Measurements from ENCODE around the gene CACNA1C. TPM values are rescaled to one million over a fixed set of nuclear protein-coding genes. Genes with fewer than 3 reads are reported as not detected.
A peak's percentile ranks its signal among the peaks of the same experiment; 100 is the strongest.
"Not testable (repeated sequence)": the region's sequence is repeated elsewhere in the genome, so short reads cannot be mapped to it uniquely, and the experiment has no call there.

CACNA1C gene
- total and polyA plus RNA-seq, 2 donors = 0.71 TPM

DNA sequence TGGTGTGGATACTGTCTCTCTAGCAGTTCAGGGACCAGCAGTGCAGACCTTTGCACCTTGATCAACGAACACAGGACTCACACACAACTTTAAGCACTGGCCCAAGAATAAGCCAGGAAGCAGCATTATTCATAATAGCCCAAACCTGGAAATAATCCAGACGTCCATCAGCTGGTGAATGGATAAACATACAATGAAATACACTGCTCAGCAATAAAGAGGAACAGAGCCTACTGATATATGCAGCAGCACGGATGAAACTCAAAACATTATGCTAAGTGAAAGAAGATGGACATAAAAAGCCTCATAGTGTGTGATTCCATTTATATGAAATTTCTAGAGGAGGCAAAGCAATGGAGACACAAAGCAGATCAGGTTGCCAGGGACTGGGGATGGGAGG, 438.0 kb downstream of the CACNA1C start:
- Histone ChIP-seq H3K27me3 (ENCODE audit: control insufficient read depth in 2 of 2, insufficient read depth in 1 of 2, low read length in 1 of 2) (no peaks in the 10 kb centered on the region), H3K4me3 (ENCODE audit: low read length in 2 of 2) (no peak overlapping the region), H3K9me3 (ENCODE audit: control insufficient read depth in 2 of 2, insufficient read depth in 1 of 2, low read length in 1 of 2) (no peaks in the 10 kb centered on the region), H3K36me3 (ENCODE audit: control insufficient read depth in 2 of 2, insufficient read depth in 2 of 2, low read length in 1 of 2) (no peaks in the 10 kb centered on the region), H3K4me1 (ENCODE audit: control insufficient read depth in 2 of 2, insufficient read depth in 2 of 2, low read length in 2 of 2) (no peaks in the 10 kb centered on the region), H3K27ac (ENCODE audit: low read depth in 1 of 2, low read length in 1 of 2) (no peak overlapping the region)
- 79% methylated on average over 3 of the region's 3 CpGs for WGBS
- DNase-seq (ENCODE audit: low read depth in 6 of 9, low spot score in 9 of 9) = no peak

DNA sequence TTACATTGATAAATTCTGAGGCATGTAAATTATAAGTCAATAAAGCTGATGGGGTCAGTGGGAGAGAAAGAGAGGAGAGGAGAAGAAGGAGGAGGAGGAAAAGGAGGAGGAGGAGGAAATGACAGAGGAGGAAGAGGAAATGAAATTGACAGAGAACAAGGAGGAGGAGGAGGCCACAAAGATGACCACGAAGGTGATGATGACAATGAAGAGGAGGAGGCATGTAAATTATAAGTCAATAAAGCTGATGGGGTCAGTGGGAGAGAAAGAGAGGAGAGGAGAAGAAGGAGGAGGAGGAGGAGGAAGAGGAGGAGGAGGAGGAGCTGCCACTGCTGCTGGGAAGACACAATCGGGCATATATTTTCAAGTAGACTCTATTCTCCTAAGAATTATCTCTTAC, 438.6 kb downstream of the CACNA1C start:
- not testable (repeated sequence) for H3K4me1 ChIP-seq (ENCODE audit: control insufficient read depth in 2 of 2, insufficient read depth in 2 of 2, low read length in 2 of 2); H3K27ac ChIP-seq (ENCODE audit: low read depth in 1 of 2, low read length in 1 of 2); H3K36me3 ChIP-seq (ENCODE audit: control insufficient read depth in 2 of 2, insufficient read depth in 2 of 2, low read length in 1 of 2); DNase-seq (ENCODE audit: low read depth in 6 of 9, low spot score in 9 of 9); H3K4me3 ChIP-seq (ENCODE audit: low read length in 2 of 2); H3K27me3 ChIP-seq (ENCODE audit: control insufficient read depth in 2 of 2, insufficient read depth in 1 of 2, low read length in 1 of 2); H3K9me3 ChIP-seq (ENCODE audit: control insufficient read depth in 2 of 2, insufficient read depth in 1 of 2, low read length in 1 of 2)
- WGBS = 70% methylated on average over 2 of the region's 2 CpGs

DNA sequence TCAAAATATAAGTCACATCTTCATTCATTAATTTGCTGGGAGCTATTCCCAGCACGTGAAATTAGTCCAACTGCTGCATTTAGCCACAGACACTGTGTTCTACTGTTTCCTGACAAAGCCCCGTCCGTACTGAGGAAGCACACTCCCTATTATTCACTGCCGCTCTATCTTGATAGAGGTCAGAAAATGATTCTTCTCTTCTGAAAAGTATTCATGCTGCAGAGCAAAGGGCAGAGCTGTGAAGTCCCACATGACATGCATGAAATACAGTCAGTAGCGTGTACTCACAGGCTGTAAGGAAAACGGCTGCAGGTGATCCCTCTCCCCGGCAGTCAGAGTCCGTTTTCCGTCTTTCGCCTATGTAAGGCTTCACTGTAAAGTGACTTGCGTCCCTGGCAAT, 439.4 kb downstream of the CACNA1C start:
- H3K27me3 ChIP-seq (ENCODE audit: control insufficient read depth in 2 of 2, insufficient read depth in 1 of 2, low read length in 1 of 2) = no peaks in the 10 kb centered on the region
- H3K4me1 ChIP-seq (ENCODE audit: control insufficient read depth in 2 of 2, insufficient read depth in 2 of 2, low read length in 2 of 2) = no peaks in the 10 kb centered on the region
- no peak overlapping the region for H3K27ac ChIP-seq (ENCODE audit: low read depth in 1 of 2, low read length in 1 of 2)
- no peak overlapping the region for H3K4me3 ChIP-seq (ENCODE audit: low read length in 2 of 2)
- no peaks in the 10 kb centered on the region for H3K36me3 ChIP-seq (ENCODE audit: control insufficient read depth in 2 of 2, insufficient read depth in 2 of 2, low read length in 1 of 2)
- no peaks in the 10 kb centered on the region for H3K9me3 ChIP-seq (ENCODE audit: control insufficient read depth in 2 of 2, insufficient read depth in 1 of 2, low read length in 1 of 2)
- no peak for DNase-seq (ENCODE audit: low read depth in 6 of 9, low spot score in 9 of 9)
- WGBS = 90% methylated on average over 11 of the region's 11 CpGs

DNA sequence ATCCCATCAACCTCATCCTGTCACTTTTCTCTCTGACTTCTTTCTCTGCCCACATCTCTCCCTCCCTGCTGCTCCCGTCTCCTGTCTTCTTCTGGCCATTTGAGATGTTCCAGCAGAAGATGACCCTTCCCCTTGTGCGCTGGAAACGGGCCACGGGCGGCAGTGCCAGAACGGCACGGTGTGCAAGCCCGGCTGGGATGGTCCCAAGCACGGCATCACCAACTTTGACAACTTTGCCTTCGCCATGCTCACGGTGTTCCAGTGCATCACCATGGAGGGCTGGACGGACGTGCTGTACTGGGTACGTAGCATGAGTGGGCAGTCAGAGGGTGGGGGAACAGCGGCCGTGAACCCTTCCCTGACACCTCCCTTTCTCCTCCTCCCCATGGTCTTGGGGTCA, 440.3 kb downstream of the CACNA1C start:
- WGBS = 98% methylated on average over 16 of the region's 16 CpGs
- DNase-seq (ENCODE audit: low read depth in 6 of 9, low spot score in 9 of 9) = no peak
- Histone ChIP-seq H3K4me1 (ENCODE audit: control insufficient read depth in 2 of 2, insufficient read depth in 2 of 2, low read length in 2 of 2) (no peaks in the 10 kb centered on the region), H3K36me3 (ENCODE audit: control insufficient read depth in 2 of 2, insufficient read depth in 2 of 2, low read length in 1 of 2) (no peaks in the 10 kb centered on the region), H3K9me3 (ENCODE audit: control insufficient read depth in 2 of 2, insufficient read depth in 1 of 2, low read length in 1 of 2) (no peaks in the 10 kb centered on the region), H3K27me3 (ENCODE audit: control insufficient read depth in 2 of 2, insufficient read depth in 1 of 2, low read length in 1 of 2) (no peaks in the 10 kb centered on the region), H3K27ac (ENCODE audit: low read depth in 1 of 2, low read length in 1 of 2) (no peak overlapping the region), H3K4me3 (ENCODE audit: low read length in 2 of 2) (no peak overlapping the region)

DNA sequence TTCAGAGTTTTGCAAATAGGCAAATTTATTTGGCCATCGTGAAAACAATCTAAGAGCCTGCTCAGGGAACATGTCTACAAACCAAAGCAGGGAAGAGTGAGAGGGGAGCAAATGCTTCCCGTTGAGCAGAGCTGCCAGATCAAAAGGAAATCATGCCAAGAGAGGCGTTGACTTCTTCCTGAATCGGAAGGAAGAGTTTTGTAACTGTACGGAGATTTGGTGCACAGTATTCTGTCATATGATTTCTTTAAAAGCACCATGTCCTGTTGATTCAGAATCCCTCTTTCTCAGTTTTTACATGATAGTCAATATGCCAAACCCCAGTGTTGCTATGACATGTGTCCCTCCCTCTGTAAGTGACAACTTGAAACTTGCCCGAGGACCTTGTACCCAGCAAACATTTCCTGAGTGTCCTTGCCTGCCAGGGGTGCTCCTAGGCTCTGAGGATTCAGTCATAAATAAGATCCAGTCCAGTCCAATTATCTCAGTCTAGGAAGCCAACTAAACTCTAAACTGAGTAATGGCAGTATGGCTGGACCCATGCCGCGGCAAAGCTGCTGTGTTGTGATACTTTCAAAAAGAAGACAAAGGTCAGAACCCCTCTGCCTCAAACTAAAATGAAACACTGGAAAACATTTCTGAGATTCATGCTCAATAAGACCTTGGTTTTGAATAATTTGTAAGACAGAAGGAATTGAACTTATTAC, 441.9 kb downstream of the CACNA1C start:
- Histone ChIP-seq H3K4me3 (ENCODE audit: low read length in 2 of 2) (no peak overlapping the region), H3K27me3 (ENCODE audit: control insufficient read depth in 2 of 2, insufficient read depth in 1 of 2, low read length in 1 of 2) (no peaks in the 10 kb centered on the region), H3K4me1 (ENCODE audit: control insufficient read depth in 2 of 2, insufficient read depth in 2 of 2, low read length in 2 of 2) (no peaks in the 10 kb centered on the region), H3K27ac (ENCODE audit: low read depth in 1 of 2, low read length in 1 of 2) (no peak overlapping the region), H3K9me3 (ENCODE audit: control insufficient read depth in 2 of 2, insufficient read depth in 1 of 2, low read length in 1 of 2) (no peaks in the 10 kb centered on the region), H3K36me3 (ENCODE audit: control insufficient read depth in 2 of 2, insufficient read depth in 2 of 2, low read length in 1 of 2) (no peaks in the 10 kb centered on the region)
- WGBS = 49% methylated on average over 8 of the region's 8 CpGs
- no peak for DNase-seq (ENCODE audit: low read depth in 6 of 9, low spot score in 9 of 9)

DNA sequence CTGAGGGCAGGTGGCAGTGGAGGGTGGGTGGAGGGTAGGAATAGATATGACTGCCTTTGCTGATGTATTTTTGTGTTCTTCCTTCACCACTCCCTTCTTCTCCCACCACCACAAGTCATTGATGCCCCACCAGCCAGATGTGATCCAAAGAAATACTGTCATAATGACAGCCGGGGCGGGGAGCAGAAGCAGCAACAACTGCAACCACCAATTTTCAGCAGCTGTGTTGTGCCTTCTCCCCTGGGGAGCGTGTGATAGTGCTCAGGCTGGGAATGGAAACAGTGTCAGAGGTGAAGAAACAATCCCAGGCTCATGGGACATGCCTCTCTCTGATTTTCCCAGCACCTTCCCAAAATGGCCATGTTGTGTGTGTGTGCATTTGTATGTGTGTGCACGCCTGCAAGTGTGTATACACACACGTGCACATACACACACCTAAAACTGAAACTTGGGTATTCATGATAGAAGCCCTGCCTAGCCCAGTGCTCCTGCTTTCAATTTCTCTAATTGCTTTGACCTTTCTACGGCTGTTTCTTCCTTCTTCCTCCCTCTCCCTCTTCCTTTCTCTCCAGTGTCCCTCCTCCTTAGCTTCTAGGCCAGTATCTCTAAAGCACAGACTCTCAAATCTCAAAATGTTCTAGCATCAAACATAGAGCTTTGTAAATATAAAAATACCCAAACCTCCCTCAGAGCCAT, 442.8 kb downstream of the CACNA1C start:
- DNase-seq (ENCODE audit: low read depth in 6 of 9, low spot score in 9 of 9) = no peak
- no peaks in the 10 kb centered on the region for H3K36me3 ChIP-seq (ENCODE audit: control insufficient read depth in 2 of 2, insufficient read depth in 2 of 2, low read length in 1 of 2)
- no peaks in the 10 kb centered on the region for H3K9me3 ChIP-seq (ENCODE audit: control insufficient read depth in 2 of 2, insufficient read depth in 1 of 2, low read length in 1 of 2)
- no peak overlapping the region for H3K4me3 ChIP-seq (ENCODE audit: low read length in 2 of 2)
- H3K27ac ChIP-seq (ENCODE audit: low read depth in 1 of 2, low read length in 1 of 2) = no peak overlapping the region
- H3K27me3 ChIP-seq (ENCODE audit: control insufficient read depth in 2 of 2, insufficient read depth in 1 of 2, low read length in 1 of 2) = no peaks in the 10 kb centered on the region
- H3K4me1 ChIP-seq (ENCODE audit: control insufficient read depth in 2 of 2, insufficient read depth in 2 of 2, low read length in 2 of 2) = no peaks in the 10 kb centered on the region
- 90% methylated on average over 6 of the region's 6 CpGs for WGBS

DNA sequence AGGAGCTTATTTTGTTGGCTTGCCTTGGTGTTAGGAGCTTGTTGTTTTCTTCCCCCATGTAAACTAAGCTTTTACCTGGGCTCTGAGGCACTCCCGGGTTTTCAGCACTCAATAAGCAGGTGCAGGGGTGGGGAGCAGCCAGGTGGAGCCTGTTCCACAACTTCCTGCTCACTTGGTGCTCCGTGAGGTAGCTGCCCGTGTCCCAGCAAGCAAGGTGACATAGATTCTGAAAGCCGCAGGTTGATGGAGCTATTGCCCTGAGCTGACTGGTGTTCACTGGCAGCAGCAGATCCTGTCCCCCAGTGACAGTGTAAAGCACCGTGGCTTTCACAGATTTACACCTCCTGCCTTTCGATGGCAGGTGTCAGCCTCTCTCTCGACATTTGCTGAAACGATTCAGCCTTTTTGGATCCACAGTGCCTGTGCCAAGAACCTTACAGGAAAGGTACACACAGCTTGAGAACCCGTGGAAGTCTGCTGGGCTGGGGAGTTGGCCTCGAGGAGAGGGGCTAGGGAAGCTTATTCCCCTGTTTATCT, 446.2 kb downstream of the CACNA1C start:
- Histone ChIP-seq H3K27ac (ENCODE audit: low read depth in 1 of 2, low read length in 1 of 2) (no peak overlapping the region), H3K4me1 (ENCODE audit: control insufficient read depth in 2 of 2, insufficient read depth in 2 of 2, low read length in 2 of 2) (peaks cover 0 to 14% of the 10 kb centered on the region in 2 donors), H3K27me3 (ENCODE audit: control insufficient read depth in 2 of 2, insufficient read depth in 1 of 2, low read length in 1 of 2) (no peaks in the 10 kb centered on the region), H3K9me3 (ENCODE audit: control insufficient read depth in 2 of 2, insufficient read depth in 1 of 2, low read length in 1 of 2) (no peaks in the 10 kb centered on the region), H3K4me3 (ENCODE audit: low read length in 2 of 2) (no peak overlapping the region), H3K36me3 (ENCODE audit: control insufficient read depth in 2 of 2, insufficient read depth in 2 of 2, low read length in 1 of 2) (no peaks in the 10 kb centered on the region)
- no peak for DNase-seq (ENCODE audit: low read depth in 6 of 9, low spot score in 9 of 9)
- WGBS = 82% methylated on average over 10 of the region's 10 CpGs

DNA sequence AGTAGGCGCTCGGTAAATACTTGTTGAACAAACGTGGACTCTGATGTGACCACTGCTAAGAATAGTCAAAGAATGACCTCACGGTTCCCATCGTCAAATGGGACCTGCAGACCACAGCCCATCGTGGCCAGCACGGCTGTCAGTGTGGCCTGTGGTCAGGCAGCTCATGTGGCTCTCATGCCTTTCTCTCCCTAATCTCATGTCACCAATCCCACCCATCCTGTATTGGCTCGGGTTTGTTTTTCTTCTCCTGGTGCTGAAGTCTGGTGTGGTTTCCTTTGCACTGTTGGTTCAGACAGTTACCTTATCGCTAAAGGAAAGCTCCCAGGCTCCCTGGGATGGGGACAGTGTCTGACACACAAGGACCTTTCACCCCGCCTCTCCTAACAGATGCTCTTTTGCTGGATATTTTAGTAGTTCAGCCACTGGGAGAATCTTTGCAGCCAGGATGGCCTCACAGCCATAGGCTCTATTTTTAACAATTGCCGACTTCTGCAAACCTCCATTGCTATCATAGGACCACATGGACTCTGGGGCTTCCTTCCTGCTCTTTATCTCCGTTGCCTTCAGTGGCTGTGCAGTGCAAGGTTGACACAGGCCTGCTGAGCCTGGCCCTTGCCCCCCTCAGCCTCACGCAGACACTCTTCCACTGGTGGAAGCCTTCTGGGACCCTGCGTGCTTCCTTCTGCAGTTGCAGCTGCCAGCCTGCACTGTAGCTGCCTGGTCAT, 448.8 kb downstream of the CACNA1C start:
- peaks cover 0 to 14% of the 10 kb centered on the region in 2 donors for H3K4me1 ChIP-seq (ENCODE audit: control insufficient read depth in 2 of 2, insufficient read depth in 2 of 2, low read length in 2 of 2)
- H3K36me3 ChIP-seq (ENCODE audit: control insufficient read depth in 2 of 2, insufficient read depth in 2 of 2, low read length in 1 of 2) = no peaks in the 10 kb centered on the region
- DNase-seq (ENCODE audit: low read depth in 6 of 9, low spot score in 9 of 9) = peak in 3 of 9 donors; percentile 11 to 38 (median 28)
- H3K4me3 ChIP-seq (ENCODE audit: low read length in 2 of 2) = no peak overlapping the region
- no peaks in the 10 kb centered on the region for H3K27me3 ChIP-seq (ENCODE audit: control insufficient read depth in 2 of 2, insufficient read depth in 1 of 2, low read length in 1 of 2)
- WGBS = 27% methylated on average over 14 of the region's 14 CpGs
- no peak overlapping the region for H3K27ac ChIP-seq (ENCODE audit: low read depth in 1 of 2, low read length in 1 of 2)
- H3K9me3 ChIP-seq (ENCODE audit: control insufficient read depth in 2 of 2, insufficient read depth in 1 of 2, low read length in 1 of 2) = no peaks in the 10 kb centered on the region

DNA sequence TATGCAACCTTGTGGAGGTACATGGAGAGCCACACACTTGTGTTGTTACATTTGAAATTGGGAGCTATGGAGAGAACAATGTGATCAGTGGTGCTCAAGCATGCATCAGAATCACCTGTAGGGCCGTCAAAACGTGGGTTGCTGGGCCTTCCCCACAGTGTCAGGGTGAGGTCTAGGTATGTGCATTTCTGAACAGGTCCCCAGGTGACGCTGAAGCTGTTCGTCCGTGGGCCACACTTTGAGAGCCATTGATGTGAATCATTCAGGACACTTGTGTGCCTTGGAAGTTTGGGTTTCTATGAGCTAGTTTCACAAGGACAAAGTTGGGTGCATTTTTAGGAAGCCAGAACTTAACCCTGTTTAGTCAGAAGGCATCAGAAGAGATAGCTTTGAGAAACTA, 450.2 kb downstream of the CACNA1C start:
- H3K4me3 ChIP-seq (ENCODE audit: low read length in 2 of 2) = no peak overlapping the region
- no peaks in the 10 kb centered on the region for H3K27me3 ChIP-seq (ENCODE audit: control insufficient read depth in 2 of 2, insufficient read depth in 1 of 2, low read length in 1 of 2)
- no peaks in the 10 kb centered on the region for H3K36me3 ChIP-seq (ENCODE audit: control insufficient read depth in 2 of 2, insufficient read depth in 2 of 2, low read length in 1 of 2)
- H3K4me1 ChIP-seq (ENCODE audit: control insufficient read depth in 2 of 2, insufficient read depth in 2 of 2, low read length in 2 of 2) = peaks cover 0 to 14% of the 10 kb centered on the region in 2 donors
- no peak for DNase-seq (ENCODE audit: low read depth in 6 of 9, low spot score in 9 of 9)
- 95% methylated on average over 5 of the region's 5 CpGs for WGBS
- H3K9me3 ChIP-seq (ENCODE audit: control insufficient read depth in 2 of 2, insufficient read depth in 1 of 2, low read length in 1 of 2) = no peaks in the 10 kb centered on the region
- H3K27ac ChIP-seq (ENCODE audit: low read depth in 1 of 2, low read length in 1 of 2) = no peak overlapping the region

All from thymus (tissue), 11 donors.